Neural cell (in vitro differentiated cells): ENCODE measurements around the gene AZU1. TPM values are rescaled to one million over a fixed set of nuclear protein-coding genes. Genes with fewer than 3 reads are reported as not detected.

Experiments used
- H2AFZ ChIP-seq: fragments of 200-600, 300-800 bp; sonication (generic), shearing (Covaris generic); 2 replicates; pipeline ENCODE4 v1.6.0; 2014; ENCODE audit warnings: low read depth, mild to moderate bottlenecking, antibody characterized with exemption, low read length, moderate library complexity
- H3F3A ChIP-seq: fragments of 200-600 bp; shearing (Covaris generic); 2 replicates; pipeline ENCODE4 v1.6.1; 2016; ENCODE audit warnings: mild to moderate bottlenecking, moderate library complexity, mixed read lengths, antibody characterized with exemption, low read length; ENCODE audit not compliant: insufficient read depth, poor library complexity, severe bottlenecking
- H3K27ac ChIP-seq: fragments of 200-600, 300-800 bp; sonication (generic), shearing (Covaris generic); 2 replicates; pipeline ENCODE4 v1.5.1; 2014; ENCODE audit warnings: mild to moderate bottlenecking, low read length, moderate library complexity
- H3K27me3 ChIP-seq: fragments of 300-800, 200-600 bp; sonication (generic), shearing (Covaris generic); 2 replicates; pipeline ENCODE4 v1.6.0; 2014; ENCODE audit warnings: mild to moderate bottlenecking, low read depth, low read length, moderate library complexity; ENCODE audit not compliant: insufficient read depth
- H3K36me3 ChIP-seq: fragments of 300-800, 200-600 bp; sonication (generic), shearing (Covaris generic); 2 replicates; pipeline ENCODE4 v1.5.1; 2014; ENCODE audit warnings: mild to moderate bottlenecking, antibody characterized with exemption, low read length, moderate library complexity; ENCODE audit not compliant: insufficient read depth
- H3K4me2 ChIP-seq: fragments of 300-800, 200-600 bp; sonication (generic), shearing (Covaris generic); 2 replicates; pipeline ENCODE4 v1.6.0; 2014; ENCODE audit warnings: mild to moderate bottlenecking, low read length
- H3K4me3 ChIP-seq: fragments of 300-800, 200-600 bp; sonication (generic), shearing (Covaris generic); 2 replicates; pipeline ENCODE4 v1.5.1; 2014; ENCODE audit warnings: mild to moderate bottlenecking, low read length, moderate library complexity
- H3K79me2 ChIP-seq: fragments of 200-600 bp; shearing (Covaris generic); replicated peaks from 2 replicates; pipeline ENCODE4 v1.6.0; 2014; ENCODE audit warnings: mild to moderate bottlenecking, low read length, moderate library complexity; ENCODE audit not compliant: insufficient read depth
- H3K9ac ChIP-seq: fragments of 300-800, 200-600 bp; sonication (generic), shearing (Covaris generic); 2 replicates; pipeline ENCODE4 v1.6.1; 2016; ENCODE audit warnings: mild to moderate bottlenecking, low read length, mixed read lengths
- H3K9me2 ChIP-seq: fragments of 200-600 bp; shearing (Covaris generic); 2 replicates; pipeline ENCODE4 v1.6.1; 2016; ENCODE audit warnings: mild to moderate bottlenecking, low read length, mixed read lengths; ENCODE audit not compliant: insufficient read depth
- H3K9me3 ChIP-seq: fragments of 200-600, 300-800 bp; sonication (generic), shearing (Covaris generic); 2 replicates; pipeline ENCODE4 v1.6.1; 2016; ENCODE audit warnings: mild to moderate bottlenecking, mixed run types, low read length, moderate library complexity, mixed read lengths
- H4K20me1 ChIP-seq: fragments of 200-600 bp; shearing (Covaris generic); 2 replicates; pipeline ENCODE4 v1.6.1; 2016; ENCODE audit warnings: mild to moderate bottlenecking, mixed run types; ENCODE audit not compliant: insufficient read depth
- EP300 ChIP-seq: fragments of 450-650 bp; conservative IDR thresholded peaks from 2 replicates; pipeline ENCODE4 v1.6.1; 2014; ENCODE audit warnings: antibody characterized with exemption, mild to moderate bottlenecking, moderate library complexity; ENCODE audit not compliant: poor library complexity, severe bottlenecking
- EZH2 ChIP-seq: fragments of 200-600, 300-800 bp; shearing (Covaris generic), sonication (generic); IDR thresholded peaks from 2 replicates; pipeline ENCODE4 v1.6.1; 2014; ENCODE audit warnings: antibody characterized with exemption, low read length, borderline replicate concordance, mild to moderate bottlenecking; ENCODE audit not compliant: insufficient read depth, poor library complexity, severe bottlenecking
- MXI1 ChIP-seq: fragments of 450-650 bp; conservative IDR thresholded peaks from 2 replicates; pipeline ENCODE4 v1.6.1; 2014; ENCODE audit warnings: antibody characterized with exemption, mild to moderate bottlenecking; ENCODE audit not compliant: poor library complexity, severe bottlenecking
- POLR2AphosphoS5 ChIP-seq: IDR thresholded peaks from 2 replicates; pipeline ENCODE4 v1.6.1; 2012
- RAD21 ChIP-seq: fragments of 450-650 bp; conservative IDR thresholded peaks from 2 replicates; pipeline ENCODE4 v1.6.1; 2014; ENCODE audit warnings: antibody characterized with exemption, mild to moderate bottlenecking, moderate library complexity
- REST ChIP-seq: IDR thresholded peaks from 2 replicates; pipeline ENCODE4 v1.6.1; 2012; ENCODE audit warnings: borderline replicate concordance
- SMC3 ChIP-seq: fragments of 450-650 bp; conservative IDR thresholded peaks from 2 replicates; pipeline ENCODE4 v1.6.1; 2014; ENCODE audit warnings: antibody characterized with exemption, mild to moderate bottlenecking, moderate library complexity; ENCODE audit not compliant: poor library complexity
- TAF1 ChIP-seq: IDR thresholded peaks from 2 replicates; pipeline ENCODE4 v1.6.1; 2012; ENCODE audit warnings: low read depth
- polyA plus RNA-seq: library from polyadenylated mRNA; depleted of rRNA; stranded (reverse); fragments of >200 nt; gene quantifications from 2 replicates; pipeline ENCODE4 v1.2.3, GENCODE V29; 2014
- TF ChIP-seq, protein P1 (sequence below): fragments of 450-650 bp; IDR thresholded peaks from 2 replicates; pipeline ENCODE4 v1.5.1; 2014; ENCODE audit warnings: antibody characterized with exemption, mild to moderate bottlenecking, moderate library complexity; ENCODE audit not compliant: poor library complexity, severe bottlenecking

The AZU1 gene
- polyA plus RNA-seq, 1 donor from 2014 or later = 1.1 TPM

- Histone ChIP-seq H2AFZ (no peak overlapping the region), H3K27ac (no peak overlapping the region), H3F3A (no peaks in the 10 kb centered on the region), H3K9ac (no peak overlapping the region), H3K36me3 (no peaks in the 10 kb centered on the region), H4K20me1 (no peaks in the 10 kb centered on the region), H3K27me3 (peaks cover 15% of the 10 kb centered on the region), H3K9me2 (no peaks in the 10 kb centered on the region), H3K9me3 (no peaks in the 10 kb centered on the region), H3K4me3 (no peak overlapping the region), H3K79me2 (no peaks in the 10 kb centered on the region), H3K4me2 (no peak overlapping the region)
- TF ChIP-seq SMC3 (no peak), EP300 (no peak), RAD21 (no peak), REST (no peak), MXI1 (no peak), EZH2 (no peak), POLR2AphosphoS5 (no peak)
Observed at GRCh38 chr19:844546-844971, 16.9 kb downstream of the AZU1 start.

- Histone ChIP-seq H3K4me3 (no peak overlapping the region), H4K20me1 (no peaks in the 10 kb centered on the region), H3K9ac (no peak overlapping the region), H3K27ac (no peak overlapping the region), H3F3A (no peaks in the 10 kb centered on the region), H3K9me3 (no peaks in the 10 kb centered on the region), H3K9me2 (no peaks in the 10 kb centered on the region), H3K36me3 (no peaks in the 10 kb centered on the region), H3K79me2 (no peaks in the 10 kb centered on the region), H2AFZ (no peak overlapping the region), H3K27me3 (peaks cover 15% of the 10 kb centered on the region), H3K4me2 (no peak overlapping the region)
- no peak for TF ChIP-seq TAF1
- no peak for TF ChIP-seq SMC3
- TF ChIP-seq RAD21 = no peak
- TF ChIP-seq, protein P1, sequence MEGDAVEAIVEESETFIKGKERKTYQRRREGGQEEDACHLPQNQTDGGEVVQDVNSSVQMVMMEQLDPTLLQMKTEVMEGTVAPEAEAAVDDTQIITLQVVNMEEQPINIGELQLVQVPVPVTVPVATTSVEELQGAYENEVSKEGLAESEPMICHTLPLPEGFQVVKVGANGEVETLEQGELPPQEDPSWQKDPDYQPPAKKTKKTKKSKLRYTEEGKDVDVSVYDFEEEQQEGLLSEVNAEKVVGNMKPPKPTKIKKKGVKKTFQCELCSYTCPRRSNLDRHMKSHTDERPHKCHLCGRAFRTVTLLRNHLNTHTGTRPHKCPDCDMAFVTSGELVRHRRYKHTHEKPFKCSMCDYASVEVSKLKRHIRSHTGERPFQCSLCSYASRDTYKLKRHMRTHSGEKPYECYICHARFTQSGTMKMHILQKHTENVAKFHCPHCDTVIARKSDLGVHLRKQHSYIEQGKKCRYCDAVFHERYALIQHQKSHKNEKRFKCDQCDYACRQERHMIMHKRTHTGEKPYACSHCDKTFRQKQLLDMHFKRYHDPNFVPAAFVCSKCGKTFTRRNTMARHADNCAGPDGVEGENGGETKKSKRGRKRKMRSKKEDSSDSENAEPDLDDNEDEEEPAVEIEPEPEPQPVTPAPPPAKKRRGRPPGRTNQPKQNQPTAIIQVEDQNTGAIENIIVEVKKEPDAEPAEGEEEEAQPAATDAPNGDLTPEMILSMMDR = no peak
- TF ChIP-seq REST = no peak
- TF ChIP-seq EZH2 = no peak
- TF ChIP-seq POLR2AphosphoS5 = no peak
- TF ChIP-seq EP300 = no peak
- TF ChIP-seq MXI1 = no peak
Observed at GRCh38 chr19:845707-846521, 18.3 kb downstream of the AZU1 start.
